RWPE1 (cell line): ENCODE data around the gene SLC13A5.
A peak's percentile ranks its signal among the peaks of the same experiment; 100 is the strongest.

ENCODE experiments used
- CTCF ChIA-PET: fragments of 350-600 bp; sonication (Branson Sonifier 250); formaldehyde crosslinking; extraction: SDS; loops from one replicate; lab custom pipeline; 2021; lab: Yijun Ruan, JAX
- POLR2A ChIA-PET: fragments of 400-600 bp; formaldehyde crosslinking; extraction: SDS; loops from one replicate; lab custom pipeline; 2020; ENCODE audit warnings: antibody characterized with exemption; ENCODE audit not compliant: low non-redundant PET; lab: Yijun Ruan, JAX
- DNase-seq: peaks from one replicate; pipeline ENCODE4 v3.0.0; 2012; ENCODE audit warnings: low spot score
- H3K27ac ChIP-seq: fragments of 450-650 bp; 2 replicates; pipeline ENCODE4 v1.5.1; 2017
- CTCF ChIP-seq: fragments of 450-650 bp; conservative IDR thresholded peaks from 2 replicates; pipeline ENCODE4 v1.5.1; 2017; ENCODE audit warnings: low read depth, mild to moderate bottlenecking

Gene SLC13A5

GRCh38 chr17:6683730-6684459 is 29.3 kb downstream of the SLC13A5 start:
- CTCF ChIA-PET: no interaction called here
- no peak for DNase-seq
- no peak for TF ChIP-seq CTCF
- H3K27ac ChIP-seq: no peak overlapping the region
- POLR2A ChIA-PET: no interaction called here

DNA sequence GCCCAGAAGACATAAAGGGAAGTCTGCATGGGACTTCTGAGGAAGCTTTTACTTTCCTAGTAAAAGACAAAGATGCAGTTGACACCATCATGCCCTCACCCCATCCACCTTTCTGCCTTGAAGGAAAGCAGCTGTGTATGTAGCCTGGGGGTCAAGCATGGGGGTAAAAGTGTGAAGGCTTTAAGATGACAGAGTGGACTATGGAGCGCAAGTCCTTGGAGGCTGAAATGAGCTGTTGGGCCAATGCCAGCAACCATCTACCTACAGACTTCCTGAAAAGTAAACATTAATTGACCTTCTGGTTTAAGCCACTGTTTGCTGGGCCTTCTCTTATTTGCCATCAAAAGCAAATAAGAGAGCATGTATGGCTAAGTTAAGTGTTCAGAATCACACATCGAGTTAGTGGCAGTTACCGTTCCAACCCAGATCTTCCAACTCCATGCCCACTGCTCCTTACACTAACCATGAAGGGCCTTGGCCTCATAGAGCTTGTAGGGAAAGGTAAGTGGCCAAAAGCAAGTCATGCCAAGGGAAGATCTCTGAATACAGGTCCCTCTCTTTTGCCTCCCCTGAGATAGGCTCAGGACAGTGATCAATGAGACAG is 30.0 kb downstream of the SLC13A5 start:
- H3K27ac ChIP-seq: no peak overlapping the region
- CTCF ChIA-PET: no interaction called here
- TF ChIP-seq CTCF: no peak

GRCh38 chr17:6682339-6682738 is 30.8 kb downstream of the SLC13A5 start:
- TF ChIP-seq CTCF: no peak
- ChIA-PET POLR2A (interaction anchor here (0.6 to 1.2 kb wide), 2 partner anchors 13 to 31 kb away, joined by 5 read pairs; partner anchors contain the start of gene MED31), CTCF (no interaction called here)
- peak overlapping the region; percentile 74; the same call in 1 of the 2 replicates for H3K27ac ChIP-seq
- no peak for DNase-seq

More for the DNA sequence above, 30.0 kb downstream of the SLC13A5 start:
- DNase-seq: no peak
- POLR2A ChIA-PET: no interaction called here

DNA sequence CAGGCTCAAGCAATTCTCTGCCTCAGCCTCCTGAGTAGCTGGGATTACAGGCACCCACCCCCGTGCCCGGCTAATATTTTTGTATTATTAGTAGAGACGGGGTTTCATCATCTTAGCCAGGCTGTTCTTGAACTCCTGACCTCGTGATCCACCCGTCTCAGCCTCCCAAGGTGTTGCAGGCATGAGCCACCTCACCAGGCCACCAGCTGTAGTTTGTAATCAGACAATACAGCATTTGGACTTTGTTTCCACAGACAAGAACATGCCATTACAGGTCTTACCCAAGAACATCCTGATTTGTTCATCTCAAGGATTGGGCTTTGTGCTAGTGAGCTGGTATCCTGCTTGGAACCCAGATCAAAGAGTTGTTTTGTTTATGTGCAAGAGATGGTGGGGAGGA is 31.5 kb downstream of the SLC13A5 start:
- CTCF ChIA-PET: no interaction called here

DNA sequence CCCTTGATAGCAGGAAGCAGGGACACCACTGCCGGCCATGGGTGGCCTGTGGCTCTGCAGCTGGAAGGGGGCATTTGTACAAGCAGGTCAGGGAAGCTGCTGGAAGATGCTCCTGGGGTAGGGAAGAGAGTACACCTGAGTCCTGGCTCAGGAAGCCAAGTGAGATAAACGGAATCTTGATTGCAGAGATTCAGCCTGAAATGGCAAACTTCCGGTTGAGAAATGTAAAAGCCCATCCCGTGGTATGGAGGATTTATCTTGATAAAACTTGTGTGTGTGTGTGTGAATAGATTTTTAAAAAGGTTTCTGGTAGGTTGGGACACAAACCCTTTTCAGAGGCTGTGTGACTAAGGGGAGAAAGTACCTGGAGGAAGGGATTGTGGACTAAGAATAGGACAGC is 32.0 kb downstream of the SLC13A5 start:
- H3K27ac ChIP-seq: peak overlapping the region; percentile 74
- CTCF ChIA-PET: no interaction called here
- DNase-seq: no peak
- POLR2A ChIA-PET: interaction anchor here (1.2 kb wide), 1 partner anchor 11 kb away, joined by 5 read pairs; no protein-coding TSS in a partner anchor
- TF ChIP-seq CTCF: no peak

More for the DNA sequence above, 31.5 kb downstream of the SLC13A5 start:
- no peak for TF ChIP-seq CTCF
- H3K27ac ChIP-seq: peak overlapping the region; percentile 74
- POLR2A ChIA-PET: interaction anchor here (1.2 kb wide), 1 partner anchor 12 kb away, joined by 5 read pairs; no protein-coding TSS in a partner anchor
- no peak for DNase-seq

- ChIA-PET CTCF (interaction anchor here (0.6 to 0.7 kb wide), 2 partner anchors 31 to 1681 kb away, joined by 3 read pairs; no protein-coding TSS in a partner anchor), POLR2A (interaction anchor here (0.6 kb wide), 1 partner anchor 9 kb away, joined by 8 read pairs; no protein-coding TSS in a partner anchor)
- no peak overlapping the region for H3K27ac ChIP-seq
- DNase-seq: no peak
- no peak for TF ChIP-seq CTCF
Measured at GRCh38 chr17:6679241-6679640, 33.9 kb downstream of the SLC13A5 start.
